Effector memory CD8-positive, alpha-beta T cell (primary cell): Measurements from ENCODE around the gene NPIPB5.
"Not testable (repeated sequence)": the region's sequence is repeated elsewhere in the genome, so short reads cannot be mapped to it uniquely, and the experiment has no call there.

Source experiments
- ATAC-seq: fragments of 150-1000 bp; cut with Tn5 transposase; replicated peaks from 2 replicates; pipeline ENCODE4 v1.10.0; 2021; ENCODE audit warnings: mild to moderate bottlenecking, moderate library complexity
- DNase-seq, 3 experiments: peaks; one replicate each; pipeline ENCODE4 v3.0.0; 2021
- H3K27ac Mint-ChIP-seq, 2 donors: one replicate each; pipeline ENCODE4 v1.8.0; 2022; ENCODE audit warnings: mild to moderate bottlenecking in 2 of 2, mixed read lengths in 2 of 2, moderate library complexity in 2 of 2
- H3K27me3 Mint-ChIP-seq, 2 donors: one replicate each; pipeline ENCODE4 v1.8.0; 2022; ENCODE audit warnings: mixed read lengths in 2 of 2
- H3K36me3 Mint-ChIP-seq: one replicate; pipeline ENCODE4 v1.8.0; 2022; ENCODE audit warnings: mild to moderate bottlenecking, moderate library complexity, mixed read lengths; ENCODE audit not compliant: insufficient read depth
- H3K4me1 Mint-ChIP-seq, 2 donors: one replicate each; pipeline ENCODE4 v1.8.0; 2022; ENCODE audit warnings: low read depth in 2 of 2, mixed read lengths in 2 of 2
- H3K4me3 Mint-ChIP-seq, 2 donors: one replicate each; pipeline ENCODE4 v1.8.0; 2022; ENCODE audit warnings: mild to moderate bottlenecking in 2 of 2, mixed read lengths in 2 of 2, moderate library complexity in 2 of 2
- H3K9me3 Mint-ChIP-seq, 2 donors: one replicate each; pipeline ENCODE4 v1.8.0; 2022; ENCODE audit warnings: mixed read lengths in 2 of 2
- total RNA-seq, 9 experiments: gene quantifications; one replicate each; lab custom pipeline; 2026; lab: John Stamatoyannopoulos, UW

NPIPB5 gene
- total RNA-seq: 0.43 to 4.7 (median 1.4) reads per million in 9 experiments

GRCh38 chr16:22510591-22510990, at the start of gene NPIPB5:
Gene NPIPB5, plus strand, starts transcription at chr16:22510891. Its CDS starts 2,911 bp downstream, at chr16:22513802.
- not testable (repeated sequence) for H3K4me3 Mint-ChIP-seq, DNase-seq, ATAC-seq, H3K27me3 Mint-ChIP-seq, H3K36me3 Mint-ChIP-seq, H3K9me3 Mint-ChIP-seq, H3K4me1 Mint-ChIP-seq, H3K27ac Mint-ChIP-seq

DNA sequence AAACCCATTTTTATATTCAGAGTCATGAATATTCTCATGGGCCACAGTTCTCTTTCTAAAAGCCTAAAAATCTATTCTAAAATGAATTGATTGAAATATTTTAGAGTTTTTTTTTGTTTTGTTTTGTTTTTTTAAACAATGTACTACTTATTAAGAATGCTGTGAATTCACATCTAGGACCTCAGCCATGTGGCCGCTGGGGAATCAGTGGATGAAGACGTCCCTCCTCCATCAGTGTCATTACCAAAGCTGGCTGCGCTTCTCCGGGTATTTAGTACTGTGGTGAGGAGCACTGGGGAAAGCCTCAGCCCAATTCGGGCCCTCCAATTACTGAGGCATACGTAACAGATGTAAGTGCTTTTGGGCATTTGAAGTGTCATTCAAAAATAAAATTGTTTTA, 41.8 kb upstream of the NPIPB5 start:
- H3K4me1 Mint-ChIP-seq, ATAC-seq, H3K4me3 Mint-ChIP-seq, H3K27ac Mint-ChIP-seq, H3K27me3 Mint-ChIP-seq, H3K9me3 Mint-ChIP-seq, DNase-seq, H3K36me3 Mint-ChIP-seq: not testable (repeated sequence)

- ATAC-seq, H3K27me3 Mint-ChIP-seq, H3K9me3 Mint-ChIP-seq, H3K27ac Mint-ChIP-seq, DNase-seq, H3K4me1 Mint-ChIP-seq, H3K4me3 Mint-ChIP-seq, H3K36me3 Mint-ChIP-seq: not testable (repeated sequence)
These were observed 27.3 kb downstream of the NPIPB5 start for GRCh38 chr16:22537996-22538395.

- not testable (repeated sequence) for H3K36me3 Mint-ChIP-seq, H3K4me3 Mint-ChIP-seq, H3K27me3 Mint-ChIP-seq, H3K4me1 Mint-ChIP-seq, H3K9me3 Mint-ChIP-seq, H3K27ac Mint-ChIP-seq, DNase-seq, ATAC-seq
These were observed 34.1 kb downstream of the NPIPB5 start for GRCh38 chr16:22544809-22545208.

DNA sequence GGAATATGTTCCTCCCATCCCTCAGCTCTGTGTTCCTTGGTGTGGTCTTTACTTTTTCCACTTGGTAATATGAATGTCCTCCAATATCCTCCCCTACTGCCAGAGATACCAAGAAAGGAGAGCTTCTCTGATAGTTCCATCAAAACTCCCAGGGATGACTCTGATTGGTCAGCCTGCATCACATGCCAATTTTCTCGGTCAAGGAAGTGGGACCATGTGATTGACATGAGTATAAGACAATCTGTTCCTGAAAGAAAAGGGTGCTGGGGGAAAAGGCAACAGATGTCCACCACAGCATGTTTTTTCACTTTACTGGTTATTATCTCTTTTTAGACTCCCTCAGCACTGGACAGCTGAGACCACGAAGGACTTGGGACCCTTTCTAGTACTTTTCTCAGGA, 35.9 kb downstream of the NPIPB5 start:
- H3K27ac Mint-ChIP-seq, H3K27me3 Mint-ChIP-seq, H3K9me3 Mint-ChIP-seq, H3K4me3 Mint-ChIP-seq, DNase-seq, H3K4me1 Mint-ChIP-seq, ATAC-seq, H3K36me3 Mint-ChIP-seq: not testable (repeated sequence)

GRCh38 chr16:22547170-22547765, 36.6 kb downstream of the NPIPB5 start:
- not testable (repeated sequence) for H3K27ac Mint-ChIP-seq, DNase-seq, H3K4me1 Mint-ChIP-seq, H3K27me3 Mint-ChIP-seq, H3K9me3 Mint-ChIP-seq, ATAC-seq, H3K36me3 Mint-ChIP-seq, H3K4me3 Mint-ChIP-seq

DNA sequence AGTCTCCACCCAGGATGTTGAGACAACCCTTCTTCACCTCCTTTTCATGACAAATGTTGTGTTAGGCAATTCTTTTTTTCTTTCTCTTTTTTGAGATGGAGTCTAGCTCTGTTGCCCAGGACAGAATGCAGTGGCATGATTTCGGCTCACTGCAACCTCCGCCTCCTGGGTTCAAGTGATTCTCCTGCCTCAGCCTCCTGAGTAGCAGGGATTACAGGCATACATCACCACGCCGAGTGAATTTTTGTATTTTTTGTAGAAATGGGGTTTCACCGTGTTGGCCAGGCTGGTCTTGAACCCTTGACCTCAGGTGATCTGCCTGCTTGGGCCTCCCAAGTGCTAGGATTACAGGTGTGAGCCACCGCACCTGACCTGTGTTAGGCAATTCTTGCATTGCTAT, 39.2 kb downstream of the NPIPB5 start:
- not testable (repeated sequence) for H3K27me3 Mint-ChIP-seq, H3K27ac Mint-ChIP-seq, H3K4me3 Mint-ChIP-seq, H3K9me3 Mint-ChIP-seq, ATAC-seq, DNase-seq, H3K4me1 Mint-ChIP-seq, H3K36me3 Mint-ChIP-seq

GRCh38 chr16:22551143-22551542, 40.5 kb downstream of the NPIPB5 start:
- not testable (repeated sequence) for H3K4me1 Mint-ChIP-seq, H3K27ac Mint-ChIP-seq, H3K9me3 Mint-ChIP-seq, ATAC-seq, H3K27me3 Mint-ChIP-seq, DNase-seq, H3K36me3 Mint-ChIP-seq, H3K4me3 Mint-ChIP-seq

DNA sequence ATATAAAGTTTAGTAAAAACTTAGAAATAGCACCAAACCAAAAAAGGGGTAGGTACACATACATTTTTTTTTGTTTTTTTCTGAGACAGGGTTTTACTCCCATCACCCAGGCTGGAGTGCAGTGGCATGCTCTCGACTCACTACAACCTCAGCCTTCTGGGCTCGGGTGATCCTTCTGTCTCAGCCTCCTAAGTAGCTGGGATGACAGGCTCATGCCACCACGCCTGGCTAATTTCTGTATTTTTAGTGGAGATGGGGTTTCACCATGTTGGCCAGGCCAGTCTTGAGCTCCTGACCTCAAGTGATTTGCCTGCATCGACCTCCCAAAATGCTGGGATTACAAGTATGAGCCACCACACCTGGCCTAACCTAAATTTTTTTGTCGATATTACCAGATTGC, 41.0 kb downstream of the NPIPB5 start:
- H3K36me3 Mint-ChIP-seq, H3K4me1 Mint-ChIP-seq, H3K4me3 Mint-ChIP-seq, H3K9me3 Mint-ChIP-seq, DNase-seq, ATAC-seq, H3K27me3 Mint-ChIP-seq, H3K27ac Mint-ChIP-seq: not testable (repeated sequence)

DNA sequence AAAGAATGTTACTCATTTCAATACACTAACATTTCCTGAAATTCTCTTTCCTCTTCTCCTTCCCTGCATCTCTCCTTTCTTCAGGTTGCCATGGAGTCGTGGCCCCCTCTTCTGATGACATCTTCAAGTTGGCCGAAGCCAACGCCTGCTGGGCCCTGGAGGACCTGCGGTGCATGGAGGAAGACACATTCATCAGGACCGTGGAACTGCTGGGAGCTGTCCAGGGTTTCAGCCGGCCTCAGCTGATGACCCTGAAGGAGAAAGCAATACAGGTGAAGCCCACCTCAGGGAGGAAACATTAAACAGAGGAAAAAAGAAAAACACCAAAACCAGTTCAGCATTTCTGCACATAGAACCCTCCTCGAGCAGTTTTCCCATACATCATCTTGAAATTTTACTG, 46.1 kb downstream of the NPIPB5 start:
- H3K27me3 Mint-ChIP-seq, H3K9me3 Mint-ChIP-seq, H3K36me3 Mint-ChIP-seq, H3K4me3 Mint-ChIP-seq, DNase-seq, H3K4me1 Mint-ChIP-seq, H3K27ac Mint-ChIP-seq, ATAC-seq: not testable (repeated sequence)
